CD8-positive, alpha-beta memory T cell (primary cell): ENCODE data around the gene CPTP. TPM values are rescaled to one million over a fixed set of nuclear protein-coding genes. Genes with fewer than 3 reads are reported as not detected.

Experiments used
- CTCF ChIA-PET: fragments of 350-600 bp; sonication (Branson Sonifier 250); formaldehyde crosslinking; loops from one replicate; lab custom pipeline; 2021; ENCODE audit warnings: antibody characterized with exemption; lab: Charles Lee
- POLR2A ChIA-PET: fragments of 350-600 bp; sonication (Branson Sonifier 250); formaldehyde crosslinking; loops from one replicate; lab custom pipeline; 2021; ENCODE audit warnings: antibody characterized with exemption; lab: Charles Lee
- DNase-seq, 5 donors: peaks; one replicate each; pipeline versions ENCODE4 v3.0.0 to v3.0.0-alpha.2; 2020 to 2022; ENCODE audit warnings: mixed read lengths in 1 of 5
- H3K27ac ChIP-seq: one replicate; pipeline ENCODE4 v1.7.0; 2013; ENCODE audit warnings: low read depth, mild to moderate bottlenecking, low read length, moderate library complexity
- H3K27me3 ChIP-seq: 2 replicates; pipeline ENCODE4 v1.7.0; 2013; ENCODE audit warnings: low read length, mild to moderate bottlenecking; ENCODE audit not compliant: insufficient read depth, poor library complexity, severe bottlenecking
- H3K36me3 ChIP-seq: 2 replicates; pipeline ENCODE4 v1.7.0; 2013; ENCODE audit warnings: mild to moderate bottlenecking, low read length, moderate library complexity; ENCODE audit not compliant: insufficient read depth
- H3K4me1 ChIP-seq: 2 replicates; pipeline ENCODE4 v1.7.0; 2013; ENCODE audit warnings: mild to moderate bottlenecking, low read length, moderate library complexity; ENCODE audit not compliant: insufficient read depth
- H3K4me3 ChIP-seq: 2 replicates; pipeline ENCODE4 v1.7.0; 2013; ENCODE audit warnings: mild to moderate bottlenecking, low read length
- H3K9me3 ChIP-seq: 2 replicates; pipeline ENCODE4 v1.7.0; 2013; ENCODE audit warnings: mild to moderate bottlenecking, low read length
- H3K27ac Mint-ChIP-seq, 8 donors: one replicate each; pipeline ENCODE4 v1.8.0; 2020 to 2021; ENCODE audit warnings: mixed read lengths in 8 of 8, mild to moderate bottlenecking in 6 of 8, inconsistent platforms in 3 of 8, moderate library complexity in 3 of 8
- H3K27me3 Mint-ChIP-seq, 2 donors: one replicate each; pipeline ENCODE4 v1.8.0; 2020 to 2021; ENCODE audit warnings: mixed read lengths in 2 of 2, mild to moderate bottlenecking in 1 of 2, moderate library complexity in 1 of 2
- H3K36me3 Mint-ChIP-seq, 3 donors: one replicate each; pipeline ENCODE4 v1.8.0; 2020 to 2021; ENCODE audit warnings: mixed read lengths in 3 of 3, inconsistent platforms in 1 of 3, mild to moderate bottlenecking in 1 of 3
- H3K4me1 Mint-ChIP-seq, 3 donors: one replicate each; pipeline ENCODE4 v1.8.0; 2020 to 2021; ENCODE audit warnings: mixed read lengths in 3 of 3, inconsistent platforms in 1 of 3, mild to moderate bottlenecking in 1 of 3
- H3K4me3 Mint-ChIP-seq, 7 donors: one replicate each; pipeline ENCODE4 v1.8.0; 2020 to 2021; ENCODE audit warnings: mixed read lengths in 7 of 7, mild to moderate bottlenecking in 6 of 7, moderate library complexity in 4 of 7, inconsistent platforms in 2 of 7
- H3K9me3 Mint-ChIP-seq, 5 donors: one replicate each; pipeline ENCODE4 v1.8.0; 2020 to 2022; ENCODE audit warnings: mixed read lengths in 5 of 5, mild to moderate bottlenecking in 3 of 5, moderate library complexity in 2 of 5, inconsistent platforms in 1 of 5
- polyA plus RNA-seq: library from polyadenylated mRNA; unstranded; fragments of 300-500 nt; fragmentation: Illumina TruSeq; gene quantifications from one replicate; pipeline ENCODE4 v1.2.3, GENCODE V29; 2021
- total RNA-seq, 2 experiments: library from RNA; stranded (reverse); gene quantifications; one replicate each; pipeline ENCODE4 v1.2.3, GENCODE V29; 2021

The CPTP gene
- total and polyA plus RNA-seq, 3 experiments from 2014 or later: 17.6 to 23.6 (median 18.3) TPM

GRCh38 chr1:1282998-1283397 lies 41.6 kb upstream of the CPTP start:
- peak overlapping the region in 1 of 7 donors; percentile 66 for H3K4me3 Mint-ChIP-seq
- H3K27ac Mint-ChIP-seq: no peak overlapping the region
- H3K36me3 Mint-ChIP-seq: no peaks in the 10 kb centered on the region
- Histone ChIP-seq H3K27me3 (no peaks in the 10 kb centered on the region), H3K9me3 (no peaks in the 10 kb centered on the region), H3K27ac (no peak overlapping the region), H3K4me3 (no peak overlapping the region), H3K4me1 (no peaks in the 10 kb centered on the region), H3K36me3 (no peaks in the 10 kb centered on the region)
- DNase-seq: no peak
- ChIA-PET POLR2A (no interaction called here), CTCF (no interaction called here)
- no peaks in the 10 kb centered on the region for H3K4me1 Mint-ChIP-seq
- H3K9me3 Mint-ChIP-seq: no peaks in the 10 kb centered on the region
- H3K27me3 Mint-ChIP-seq: no peaks in the 10 kb centered on the region

- H3K27me3 Mint-ChIP-seq: no peaks in the 10 kb centered on the region
- POLR2A ChIA-PET: no interaction called here
- no peaks in the 10 kb centered on the region for H3K9me3 Mint-ChIP-seq
- Histone ChIP-seq H3K36me3 (no peaks in the 10 kb centered on the region), H3K4me1 (no peaks in the 10 kb centered on the region), H3K9me3 (no peaks in the 10 kb centered on the region), H3K27ac (no peak overlapping the region), H3K27me3 (no peaks in the 10 kb centered on the region), H3K4me3 (no peak overlapping the region)
- H3K4me3 Mint-ChIP-seq: no peak overlapping the region
- no peak for DNase-seq
- CTCF ChIA-PET: no interaction called here
- H3K27ac Mint-ChIP-seq: no peak overlapping the region
- H3K4me1 Mint-ChIP-seq: no peaks in the 10 kb centered on the region
- H3K36me3 Mint-ChIP-seq: no peaks in the 10 kb centered on the region
Observed at GRCh38 chr1:1283821-1284220, 40.8 kb upstream of the CPTP start.

- Mint-ChIP-seq H3K4me1 (no peaks in the 10 kb centered on the region), H3K27ac (no peak overlapping the region), H3K9me3 (no peaks in the 10 kb centered on the region), H3K27me3 (no peaks in the 10 kb centered on the region), H3K4me3 (no peak overlapping the region), H3K36me3 (no peaks in the 10 kb centered on the region)
- Histone ChIP-seq H3K9me3 (no peaks in the 10 kb centered on the region), H3K27me3 (no peaks in the 10 kb centered on the region), H3K4me1 (no peaks in the 10 kb centered on the region), H3K36me3 (no peaks in the 10 kb centered on the region), H3K27ac (no peak overlapping the region), H3K4me3 (no peak overlapping the region)
- ChIA-PET CTCF (no interaction called here), POLR2A (interaction anchor here (0.6 kb wide), 1 partner anchor 11 kb away, joined by 3 read pairs; the partner anchor contains the start of gene UBE2J2)
- DNase-seq: no peak
Observed at GRCh38 chr1:1284221-1285101, 40.1 kb upstream of the CPTP start.

DNA sequence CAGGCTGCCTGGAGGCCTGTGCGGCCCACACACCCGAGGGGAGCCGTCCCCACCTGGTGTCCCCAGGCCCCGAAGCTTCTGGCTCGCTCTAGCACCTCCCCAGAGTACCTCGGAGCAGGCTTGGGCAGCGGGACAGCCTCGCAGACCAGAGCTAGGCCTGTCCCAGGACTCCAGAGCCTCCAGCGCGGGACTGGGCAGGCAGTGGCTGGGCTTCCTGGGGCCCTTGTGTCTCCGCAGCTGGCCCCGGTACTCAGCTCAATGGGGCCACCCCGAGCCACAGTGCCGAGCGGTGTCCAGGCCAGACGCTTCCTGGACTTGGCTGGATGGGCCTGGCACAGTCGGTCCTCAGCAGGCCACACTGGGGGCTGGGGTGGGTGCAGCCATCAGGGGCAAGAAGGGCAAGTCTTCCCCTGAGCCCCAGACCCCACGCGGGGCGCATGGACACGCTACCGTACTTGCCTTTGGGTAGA lies 39.5 kb upstream of the CPTP start:
- no peaks in the 10 kb centered on the region for H3K9me3 ChIP-seq

DNA sequence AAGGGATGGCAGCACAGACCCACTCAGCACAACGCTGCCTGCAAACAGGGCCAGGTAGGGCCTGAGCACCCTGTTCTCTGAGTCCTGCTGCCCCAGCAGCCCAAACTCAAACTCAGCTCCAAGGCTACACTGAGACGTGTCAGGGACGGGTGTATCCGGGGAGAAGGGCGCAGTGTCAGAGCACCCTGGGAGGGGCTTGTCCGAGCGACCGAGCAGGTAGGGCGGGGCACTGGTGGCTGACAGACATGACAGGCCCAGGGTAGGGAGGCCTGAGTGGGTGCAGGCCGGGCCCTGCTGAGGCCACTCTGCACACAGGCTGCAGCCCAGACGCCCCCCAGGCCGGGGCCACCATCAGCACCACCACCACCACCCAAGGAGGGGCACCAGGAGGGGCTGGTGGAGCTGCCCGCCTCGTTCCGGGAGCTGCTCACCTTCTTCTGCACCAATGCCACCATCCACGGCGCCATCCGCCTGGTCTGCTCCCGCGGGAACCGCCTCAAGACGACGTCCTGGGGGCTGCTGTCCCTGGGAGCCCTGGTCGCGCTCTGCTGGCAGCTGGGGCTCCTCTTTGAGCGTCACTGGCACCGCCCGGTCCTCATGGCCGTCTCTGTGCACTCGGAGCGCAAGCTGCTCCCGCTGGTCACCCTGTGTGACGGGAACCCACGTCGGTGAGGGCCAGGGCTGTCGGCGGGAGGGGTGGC lies 38.8 kb upstream of the CPTP start:
- no peaks in the 10 kb centered on the region for H3K9me3 Mint-ChIP-seq

More for the DNA sequence above, 39.5 kb upstream of the CPTP start:
- Mint-ChIP-seq H3K4me1 (no peaks in the 10 kb centered on the region), H3K9me3 (no peaks in the 10 kb centered on the region), H3K27ac (no peak overlapping the region), H3K4me3 (no peak overlapping the region), H3K36me3 (no peaks in the 10 kb centered on the region), H3K27me3 (no peaks in the 10 kb centered on the region)
- no peak for DNase-seq
- Histone ChIP-seq H3K4me3 (no peak overlapping the region), H3K27me3 (no peaks in the 10 kb centered on the region), H3K4me1 (no peaks in the 10 kb centered on the region), H3K36me3 (no peaks in the 10 kb centered on the region), H3K27ac (no peak overlapping the region)
- ChIA-PET CTCF (no interaction called here), POLR2A (interaction anchor here (0.6 kb wide), 1 partner anchor 12 kb away, joined by 3 read pairs; the partner anchor contains the start of gene UBE2J2)

DNA sequence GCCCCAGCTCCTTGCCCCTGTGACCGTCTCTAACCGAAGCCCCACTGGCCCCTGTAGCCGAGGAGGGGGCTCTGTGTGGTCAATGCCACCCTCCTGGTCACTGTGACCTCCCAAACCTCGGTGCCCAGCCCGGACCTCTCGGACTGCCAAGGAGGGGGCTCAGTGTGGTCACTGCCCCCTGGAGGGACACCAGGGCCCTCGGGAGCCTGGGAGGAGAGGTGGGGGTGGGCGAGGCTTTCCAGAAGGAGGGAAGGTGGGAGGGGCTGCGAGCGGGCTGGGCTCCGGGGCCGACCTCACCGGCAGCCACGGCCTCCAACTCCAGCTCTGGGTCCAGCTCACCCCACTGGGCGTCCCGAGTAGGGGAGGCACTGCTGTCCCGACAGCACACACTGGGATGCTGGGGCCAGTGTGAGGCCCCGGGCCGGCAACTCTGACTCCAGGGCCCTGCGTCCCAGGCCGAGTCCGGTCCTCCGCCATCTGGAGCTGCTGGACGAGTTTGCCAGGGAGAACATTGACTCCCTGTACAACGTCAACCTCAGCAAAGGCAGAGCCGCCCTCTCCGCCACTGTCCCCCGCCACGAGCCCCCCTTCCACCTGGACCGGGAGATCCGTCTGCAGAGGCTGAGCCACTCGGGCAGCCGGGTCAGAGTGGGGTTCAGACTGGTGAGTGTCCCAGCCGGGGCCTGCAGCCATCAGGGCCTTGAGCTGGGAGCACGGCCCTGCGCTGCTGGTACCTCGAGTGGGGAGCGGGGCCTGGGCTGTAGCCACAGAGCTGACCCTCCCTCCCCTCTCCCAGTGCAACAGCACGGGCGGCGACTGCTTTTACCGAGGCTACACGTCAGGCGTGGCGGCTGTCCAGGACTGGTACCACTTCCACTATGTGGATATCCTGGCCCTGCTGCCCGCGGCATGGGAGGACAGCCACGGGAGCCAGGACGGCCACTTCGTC lies 38.0 kb upstream of the CPTP start:
- Mint-ChIP-seq H3K27me3 (no peaks in the 10 kb centered on the region), H3K27ac (no peak overlapping the region), H3K9me3 (no peaks in the 10 kb centered on the region), H3K4me3 (no peak overlapping the region), H3K36me3 (no peaks in the 10 kb centered on the region), H3K4me1 (no peaks in the 10 kb centered on the region)
- H3K27ac ChIP-seq: no peak overlapping the region
- H3K36me3 ChIP-seq: no peaks in the 10 kb centered on the region
- ChIA-PET POLR2A (no interaction called here), CTCF (interaction anchor here (0.7 to 1.1 kb wide), 2 partner anchors 16 to 164 kb away, joined by 3 to 4 read pairs; no protein-coding TSS in a partner anchor)
- no peaks in the 10 kb centered on the region for H3K9me3 ChIP-seq
- no peaks in the 10 kb centered on the region for H3K4me1 ChIP-seq
- H3K4me3 ChIP-seq: no peak overlapping the region
- DNase-seq: no peak
- H3K27me3 ChIP-seq: no peaks in the 10 kb centered on the region

More for the DNA sequence above, 38.8 kb upstream of the CPTP start:
- Mint-ChIP-seq H3K36me3 (no peaks in the 10 kb centered on the region), H3K27ac (no peak overlapping the region), H3K27me3 (no peaks in the 10 kb centered on the region), H3K4me1 (no peaks in the 10 kb centered on the region), H3K4me3 (no peak overlapping the region)
- H3K4me3 ChIP-seq: no peak overlapping the region
- no peaks in the 10 kb centered on the region for H3K27me3 ChIP-seq
- ChIA-PET POLR2A (no interaction called here), CTCF (interaction anchor here (1.1 kb wide), 1 partner anchor 163 kb away, joined by 4 read pairs; no protein-coding TSS in a partner anchor)
- no peaks in the 10 kb centered on the region for H3K4me1 ChIP-seq
- H3K27ac ChIP-seq: no peak overlapping the region
- no peak for DNase-seq
- H3K9me3 ChIP-seq: no peaks in the 10 kb centered on the region
- H3K36me3 ChIP-seq: no peaks in the 10 kb centered on the region

GRCh38 chr1:1287288-1288110 lies 37.1 kb upstream of the CPTP start:
- no peaks in the 10 kb centered on the region for H3K9me3 ChIP-seq
- H3K27ac Mint-ChIP-seq: no peak overlapping the region
- no peak for DNase-seq
- H3K4me3 ChIP-seq: no peak overlapping the region
- POLR2A ChIA-PET: no interaction called here
- CTCF ChIA-PET: interaction anchor here (0.7 kb wide), 1 partner anchor 15 kb away, joined by 3 read pairs; no protein-coding TSS in a partner anchor
- no peaks in the 10 kb centered on the region for H3K27me3 Mint-ChIP-seq
- no peaks in the 10 kb centered on the region for H3K4me1 ChIP-seq
- H3K36me3 Mint-ChIP-seq: no peaks in the 10 kb centered on the region
- H3K27ac ChIP-seq: no peak overlapping the region
- no peak overlapping the region for H3K4me3 Mint-ChIP-seq
- peaks cover 0 to 4% (median 0%) of the 10 kb centered on the region in 3 donors for H3K4me1 Mint-ChIP-seq
- no peaks in the 10 kb centered on the region for H3K36me3 ChIP-seq
- H3K9me3 Mint-ChIP-seq: no peaks in the 10 kb centered on the region
- H3K27me3 ChIP-seq: no peaks in the 10 kb centered on the region
